ENCODE measurements around the gene RNF144A.
"Not testable (repeated sequence)": the region's sequence is repeated elsewhere in the genome, so short reads cannot be mapped to it uniquely, and the experiment has no call there.

The RNF144A gene

GRCh38 chr2:6917071-6917760 is at the start of gene RNF144A:
Gene RNF144A (plus strand): TSS chr2:6917412. CDS start chr2:6996927, 79,515 bp downstream.
- peak; percentile 85 for DNase-seq (ENCODE audit: low spot score)

- no peak for DNase-seq (ENCODE audit: low spot score)
Measured at GRCh38 chr2:6872394-6872793, 44.8 kb upstream of the RNF144A start.

GRCh38 chr2:6874032-6874431 is 43.2 kb upstream of the RNF144A start:
- no peak for DNase-seq (ENCODE audit: low spot score)

GRCh38 chr2:6876309-6876708 is 40.9 kb upstream of the RNF144A start:
- DNase-seq (ENCODE audit: low spot score), result no peak

- peak; percentile 40 for DNase-seq (ENCODE audit: low spot score)
Measured at GRCh38 chr2:6877402-6878304, 39.6 kb upstream of the RNF144A start, which contains the start of gene RSAD2. Gene RSAD2 (plus strand): TSS chr2:6877777. CDS start chr2:6877801, 24 bp downstream.

GRCh38 chr2:6878549-6878948 is 38.7 kb upstream of the RNF144A start:
- DNase-seq (ENCODE audit: low spot score), result no peak

- no peak for DNase-seq (ENCODE audit: low spot score)
Measured at GRCh38 chr2:6879011-6879410, 38.2 kb upstream of the RNF144A start.

GRCh38 chr2:6880200-6880733 is 36.9 kb upstream of the RNF144A start:
- DNase-seq (ENCODE audit: low spot score), result no peak

GRCh38 chr2:6881046-6881445 is 36.2 kb upstream of the RNF144A start:
- DNase-seq (ENCODE audit: low spot score), result no peak

- DNase-seq (ENCODE audit: low spot score), result no peak
Measured at GRCh38 chr2:6881516-6881915, 35.7 kb upstream of the RNF144A start.

GRCh38 chr2:6883448-6884122 is 33.6 kb upstream of the RNF144A start:
- DNase-seq (ENCODE audit: low spot score), result no peak

GRCh38 chr2:6885551-6885950 is 31.7 kb upstream of the RNF144A start:
- DNase-seq (ENCODE audit: low spot score), result no peak

- no peak for DNase-seq (ENCODE audit: low spot score)
Measured at GRCh38 chr2:6885968-6886367, 31.2 kb upstream of the RNF144A start.

GRCh38 chr2:6887751-6888192 is 29.4 kb upstream of the RNF144A start:
- no peak for DNase-seq (ENCODE audit: low spot score)

- no peak for DNase-seq (ENCODE audit: low spot score)
Measured at GRCh38 chr2:6888724-6889123, 28.5 kb upstream of the RNF144A start.

GRCh38 chr2:6893876-6894482 is 23.2 kb upstream of the RNF144A start:
- no peak for DNase-seq (ENCODE audit: low spot score)

GRCh38 chr2:6896930-6897759 is 20.1 kb upstream of the RNF144A start:
- peak; percentile 55 for DNase-seq (ENCODE audit: low spot score)

GRCh38 chr2:6902581-6902980 is 14.6 kb upstream of the RNF144A start:
- not testable (repeated sequence) for DNase-seq (ENCODE audit: low spot score)

- no peak for DNase-seq (ENCODE audit: low spot score)
Measured at GRCh38 chr2:6905668-6906067, 11.5 kb upstream of the RNF144A start.

GRCh38 chr2:6906165-6906741 is 11.0 kb upstream of the RNF144A start:
- no peak for DNase-seq (ENCODE audit: low spot score)

All from AG08395 (cell line).